Measurements from ENCODE around the gene DENND4A.

- TF ChIP-seq, protein P1, sequence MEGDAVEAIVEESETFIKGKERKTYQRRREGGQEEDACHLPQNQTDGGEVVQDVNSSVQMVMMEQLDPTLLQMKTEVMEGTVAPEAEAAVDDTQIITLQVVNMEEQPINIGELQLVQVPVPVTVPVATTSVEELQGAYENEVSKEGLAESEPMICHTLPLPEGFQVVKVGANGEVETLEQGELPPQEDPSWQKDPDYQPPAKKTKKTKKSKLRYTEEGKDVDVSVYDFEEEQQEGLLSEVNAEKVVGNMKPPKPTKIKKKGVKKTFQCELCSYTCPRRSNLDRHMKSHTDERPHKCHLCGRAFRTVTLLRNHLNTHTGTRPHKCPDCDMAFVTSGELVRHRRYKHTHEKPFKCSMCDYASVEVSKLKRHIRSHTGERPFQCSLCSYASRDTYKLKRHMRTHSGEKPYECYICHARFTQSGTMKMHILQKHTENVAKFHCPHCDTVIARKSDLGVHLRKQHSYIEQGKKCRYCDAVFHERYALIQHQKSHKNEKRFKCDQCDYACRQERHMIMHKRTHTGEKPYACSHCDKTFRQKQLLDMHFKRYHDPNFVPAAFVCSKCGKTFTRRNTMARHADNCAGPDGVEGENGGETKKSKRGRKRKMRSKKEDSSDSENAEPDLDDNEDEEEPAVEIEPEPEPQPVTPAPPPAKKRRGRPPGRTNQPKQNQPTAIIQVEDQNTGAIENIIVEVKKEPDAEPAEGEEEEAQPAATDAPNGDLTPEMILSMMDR (IDR thresholded peaks at IDR 0.05 in 4 of 5, conservative IDR thresholded peaks at IDR 0.05 in 1 of 5): no peak
- TF ChIP-seq POLR2A (IDR thresholded peaks at IDR 0.05): no peak
Observed at GRCh38 chr15:65642594-65642993, 149.5 kb downstream of the DENND4A start.
